GM21528 (cell line): ENCODE measurements around the gene GCNT1.
"Not testable (repeated sequence)": the region's sequence is repeated elsewhere in the genome, so short reads cannot be mapped to it uniquely, and the experiment has no call there.

Experiments used
- ATAC-seq: cut with Tn5 transposase; IDR thresholded peaks from one replicate; pipeline ENCODE4 v1.9.1; 2021; ENCODE audit warnings: mild to moderate bottlenecking, moderate library complexity; ENCODE audit not compliant: unreplicated experiment, low FRiP score

GCNT1 gene

GRCh38 chr9:76530458-76531110 is 71.6 kb downstream of the GCNT1 start:
- ATAC-seq: no peak

- no peak for ATAC-seq
These were observed 72.3 kb downstream of the GCNT1 start for GRCh38 chr9:76531231-76531780.

GRCh38 chr9:76532877-76533276 is 73.9 kb downstream of the GCNT1 start:
- ATAC-seq: not testable (repeated sequence)

DNA sequence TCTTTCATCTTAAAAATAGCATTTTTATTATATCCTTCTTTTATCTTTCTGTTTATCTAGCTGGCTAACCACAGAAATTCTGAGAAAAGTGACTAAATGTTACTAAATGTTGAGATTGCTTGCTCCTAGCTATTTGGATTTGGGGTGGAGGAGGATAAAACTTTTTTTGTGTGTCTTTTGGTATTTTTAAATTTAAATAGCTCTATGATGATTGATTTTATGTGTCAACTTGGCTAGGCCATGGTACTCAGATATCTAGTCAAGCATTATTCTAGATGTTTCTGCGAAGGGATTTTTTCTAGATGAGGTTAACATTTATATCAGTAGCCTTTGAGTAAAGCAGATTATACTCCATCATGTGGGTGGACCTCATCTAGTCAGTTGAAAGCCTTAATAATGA is 75.0 kb downstream of the GCNT1 start:
- no peak for ATAC-seq

DNA sequence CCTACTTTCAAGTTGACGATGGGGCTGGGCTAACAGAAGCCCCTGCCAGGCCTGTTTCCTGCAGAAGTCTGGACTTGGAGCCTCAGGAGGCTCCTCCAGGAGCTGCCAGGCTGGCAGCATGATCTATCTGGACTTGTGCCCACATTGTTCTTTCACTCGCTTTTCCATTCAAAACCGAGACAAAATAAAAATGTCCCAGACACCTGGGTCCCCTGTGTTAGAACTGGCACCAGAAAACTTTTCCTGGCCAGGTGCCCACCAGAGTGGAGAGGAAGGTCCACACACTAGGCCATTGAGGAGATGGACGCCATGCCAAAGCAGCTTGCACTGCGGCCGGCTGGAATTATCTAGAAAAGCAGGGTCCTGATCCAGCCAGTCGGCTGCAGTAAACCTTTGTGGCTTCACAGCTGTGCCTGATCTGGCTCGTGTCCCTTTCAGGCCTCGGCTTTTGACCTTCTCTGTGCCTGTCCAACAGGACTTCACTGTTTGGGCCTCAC is 78.2 kb downstream of the GCNT1 start:
- ATAC-seq: no peak

DNA sequence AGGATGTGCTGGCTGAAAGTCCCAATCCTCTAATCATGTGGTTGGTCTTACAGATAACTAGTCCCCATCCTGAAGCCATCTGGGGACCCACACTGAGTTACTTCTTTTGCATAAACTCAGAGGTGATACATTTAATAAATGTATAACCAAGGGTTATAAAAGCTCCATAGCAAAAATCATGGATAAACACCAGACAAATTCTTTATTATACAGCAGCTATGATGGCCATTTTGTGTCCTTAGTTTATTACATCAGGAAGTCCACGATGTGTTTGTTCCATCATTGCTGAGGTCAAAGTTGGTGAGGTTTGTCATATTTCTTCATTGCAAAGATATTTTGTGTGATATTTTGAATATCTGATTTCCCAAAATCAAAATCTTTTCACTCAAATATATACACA is 80.2 kb downstream of the GCNT1 start:
- ATAC-seq: no peak

DNA sequence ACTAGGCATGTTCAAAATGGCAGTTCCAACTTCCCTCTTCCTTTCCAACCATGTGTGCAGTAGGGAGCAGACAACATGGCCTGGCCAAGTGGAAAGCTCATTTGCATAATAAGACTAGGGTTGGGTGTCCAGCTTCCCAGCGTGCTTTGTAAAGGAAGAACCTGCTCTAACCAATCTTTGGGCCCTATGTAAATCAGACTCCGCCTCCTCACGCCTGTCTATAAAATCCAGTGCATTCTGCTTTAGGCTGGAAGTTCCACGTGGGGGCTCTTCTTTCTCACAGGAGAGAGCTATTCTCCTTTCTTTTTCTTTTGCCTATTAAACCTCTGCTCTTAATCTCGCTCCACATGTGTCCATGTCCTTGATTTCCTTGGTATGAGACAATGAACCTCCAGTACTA is 83.4 kb downstream of the GCNT1 start:
- ATAC-seq: no peak

- ATAC-seq: no peak
These were observed 86.2 kb downstream of the GCNT1 start for GRCh38 chr9:76545191-76545590.

DNA sequence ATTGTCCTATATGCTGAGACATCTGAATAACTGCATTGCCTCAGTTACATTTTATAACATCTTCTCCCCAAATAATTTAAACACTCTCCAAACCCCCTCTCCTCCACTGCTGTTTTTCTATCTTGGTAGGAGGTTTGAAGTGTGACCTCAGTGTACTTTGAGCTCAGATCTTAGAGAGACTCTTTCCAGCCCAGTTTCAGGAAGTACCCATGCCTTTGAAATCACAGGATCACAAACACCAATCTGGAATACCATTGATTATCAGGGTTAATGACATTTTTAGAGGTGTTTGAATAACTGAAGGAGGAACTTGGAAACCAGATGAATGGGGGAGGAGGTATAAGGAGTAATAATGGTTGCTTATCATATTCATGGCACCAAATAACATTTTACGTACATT is 93.2 kb downstream of the GCNT1 start:
- no peak for ATAC-seq

DNA sequence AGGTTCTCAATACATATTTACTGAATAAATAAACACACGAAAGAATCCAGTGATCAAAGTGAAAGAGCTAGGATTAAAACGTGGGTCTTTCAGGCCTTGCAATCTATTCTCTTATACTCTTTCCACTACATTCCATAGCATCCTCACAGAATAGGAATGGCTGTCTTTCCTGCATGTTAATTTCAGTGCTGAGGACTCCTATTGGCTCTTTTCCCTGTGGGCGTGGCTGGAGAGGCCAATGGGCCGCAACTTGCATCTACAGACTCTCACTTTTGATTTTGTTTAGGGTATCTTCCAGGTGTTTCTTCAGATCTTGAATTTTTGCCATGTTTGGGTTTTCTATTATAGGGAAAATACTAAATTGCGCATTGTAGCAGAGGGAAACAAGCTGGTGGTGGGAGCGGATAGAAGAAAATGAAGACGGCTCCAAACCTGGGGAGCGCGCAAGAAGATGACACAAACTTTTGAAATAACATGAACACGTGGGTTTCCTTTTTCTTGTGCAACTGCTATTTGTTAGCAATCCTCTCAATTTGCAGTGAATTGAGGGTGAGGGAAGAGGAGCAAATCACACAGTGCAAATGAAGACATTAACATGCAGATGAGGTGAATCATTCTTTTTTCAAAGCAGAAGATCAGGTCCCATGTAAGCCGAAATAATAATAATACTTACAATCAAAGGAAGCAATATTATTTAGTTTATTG is 93.9 kb downstream of the GCNT1 start:
- no peak for ATAC-seq

DNA sequence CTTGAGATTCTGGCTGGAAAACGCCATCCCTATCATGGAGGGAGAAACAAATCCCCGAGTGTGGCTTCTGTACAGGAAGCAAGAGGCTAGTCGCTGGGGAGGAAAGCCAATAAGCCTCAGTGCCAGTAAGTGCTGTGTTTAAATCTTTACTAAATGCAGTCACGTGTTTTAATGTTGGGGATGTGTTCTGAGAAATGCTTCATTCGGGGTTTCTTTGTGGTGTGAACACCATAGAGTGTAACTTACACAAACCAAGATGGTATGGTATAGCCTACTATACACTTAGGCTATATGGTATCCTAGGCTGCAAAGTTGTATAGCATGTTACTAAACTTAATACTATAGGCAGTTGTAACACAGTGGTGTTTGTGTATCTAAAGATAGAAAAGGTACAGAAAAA is 94.7 kb downstream of the GCNT1 start:
- ATAC-seq: no peak
